ENCODE results near the gene TFF3.

The TFF3 gene

GRCh38 chr21:42266971-42267556 is 48.1 kb downstream of the TFF3 start:
- DNase-seq (ENCODE audit: low read depth) = no peak

GRCh38 chr21:42265231-42265812 is 49.9 kb downstream of the TFF3 start:
- DNase-seq (ENCODE audit: low read depth) = no peak

GRCh38 chr21:42264245-42265195 is 50.7 kb downstream of the TFF3 start:
- DNase-seq (ENCODE audit: low read depth) = no peak

- peak; percentile 16 for DNase-seq (ENCODE audit: low read depth)
Measured at GRCh38 chr21:42263591-42264131, 51.5 kb downstream of the TFF3 start.

- DNase-seq (ENCODE audit: low read depth) = peak; percentile 58
Measured at GRCh38 chr21:42262831-42263231, 52.4 kb downstream of the TFF3 start.

- no peak for DNase-seq (ENCODE audit: low read depth)
Measured at GRCh38 chr21:42261829-42262200, 53.4 kb downstream of the TFF3 start.

All from amniotic epithelial cell (primary cell).